OCI-LY1 (cell line): ENCODE results near the gene CXCL17.
"Not testable (repeated sequence)": the region's sequence is repeated elsewhere in the genome, so short reads cannot be mapped to it uniquely, and the experiment has no call there.

ENCODE experiments used
- H2AFZ ChIP-seq: fragments of 200-600 bp; sonication (generic), shearing (Covaris generic); 2 replicates; pipeline ENCODE4 v1.6.0; 2014; ENCODE audit warnings: antibody characterized with exemption, mild to moderate bottlenecking, low read length
- H3F3A ChIP-seq: fragments of 200-600 bp; sonication (generic), shearing (Covaris generic); 2 replicates; pipeline ENCODE4 v1.6.0; 2014; ENCODE audit warnings: mild to moderate bottlenecking, antibody characterized with exemption, low read length, moderate library complexity; ENCODE audit not compliant: insufficient read depth
- H3K27ac ChIP-seq: fragments of 200-600 bp; sonication (generic); 2 replicates; pipeline ENCODE4 v1.5.1; 2014; ENCODE audit warnings: low read length, mixed run types, mild to moderate bottlenecking, low read depth; ENCODE audit not compliant: poor library complexity, severe bottlenecking
- H3K27me3 ChIP-seq: fragments of 200-600 bp; sonication (generic); 2 replicates; pipeline ENCODE4 v1.6.0; 2014; ENCODE audit warnings: antibody characterized with exemption, mild to moderate bottlenecking, low read length, moderate library complexity; ENCODE audit not compliant: insufficient read depth
- H3K36me3 ChIP-seq: fragments of 200-600 bp; sonication (generic); 2 replicates; pipeline ENCODE4 v1.6.1; 2014; ENCODE audit warnings: mild to moderate bottlenecking, antibody characterized with exemption, low read length, moderate library complexity, mixed read lengths; ENCODE audit not compliant: insufficient read depth
- H3K4me1 ChIP-seq: fragments of 200-600 bp; sonication (generic); 2 replicates; pipeline ENCODE4 v1.5.1; 2014; ENCODE audit warnings: mild to moderate bottlenecking, low read length, moderate library complexity; ENCODE audit not compliant: insufficient read depth, severe bottlenecking
- H3K4me2 ChIP-seq: fragments of 200-600 bp; sonication (generic), shearing (Covaris generic); 2 replicates; pipeline ENCODE4 v1.6.1; 2014; ENCODE audit warnings: low read length
- H3K4me3 ChIP-seq: fragments of 200-600 bp; sonication (generic); 2 replicates; pipeline ENCODE4 v1.5.1; 2014; ENCODE audit warnings: low read length, low read depth, mild to moderate bottlenecking, mixed read lengths; ENCODE audit not compliant: poor library complexity, severe bottlenecking
- H3K79me2 ChIP-seq: fragments of 200-600 bp; shearing (Covaris generic); 2 replicates; pipeline ENCODE4 v1.6.1; 2016; ENCODE audit warnings: mixed run types, low read length, mixed read lengths; ENCODE audit not compliant: insufficient read depth
- H3K9ac ChIP-seq: fragments of 200-600 bp; sonication (generic), shearing (Covaris generic); 2 replicates; pipeline ENCODE4 v1.6.1; 2014; ENCODE audit warnings: mild to moderate bottlenecking, low read length, mixed read lengths
- H3K9me2 ChIP-seq: fragments of 200-600 bp; sonication (generic), shearing (Covaris generic); 2 replicates; pipeline ENCODE4 v1.6.1; 2014; ENCODE audit warnings: low read depth, mild to moderate bottlenecking, low read length, mixed read lengths
- H3K9me3 ChIP-seq: fragments of 200-600 bp; shearing (Covaris generic); 2 replicates; pipeline ENCODE4 v1.6.1; 2014; ENCODE audit warnings: low read length, mixed read lengths
- H4K20me1 ChIP-seq: fragments of 200-600 bp; sonication (generic), shearing (Covaris generic); 2 replicates; pipeline ENCODE4 v1.6.0; 2016; ENCODE audit warnings: mild to moderate bottlenecking, low read length; ENCODE audit not compliant: insufficient read depth
- EZH2 ChIP-seq: fragments of 200-600 bp; sonication (generic), shearing (Covaris generic); IDR thresholded peaks from 2 replicates; pipeline ENCODE4 v1.8.0; 2017; ENCODE audit warnings: borderline replicate concordance, mixed run types, mild to moderate bottlenecking, antibody characterized with exemption, low read length, moderate library complexity, mixed read lengths
- TF ChIP-seq, protein P1 (sequence below): fragments of 200-600 bp; sonication (generic), shearing (Covaris generic); IDR thresholded peaks from 2 replicates; pipeline ENCODE4 v1.5.1; 2017; ENCODE audit warnings: mild to moderate bottlenecking, antibody characterized with exemption, low read length, moderate library complexity, mixed read lengths

The CXCL17 gene

DNA sequence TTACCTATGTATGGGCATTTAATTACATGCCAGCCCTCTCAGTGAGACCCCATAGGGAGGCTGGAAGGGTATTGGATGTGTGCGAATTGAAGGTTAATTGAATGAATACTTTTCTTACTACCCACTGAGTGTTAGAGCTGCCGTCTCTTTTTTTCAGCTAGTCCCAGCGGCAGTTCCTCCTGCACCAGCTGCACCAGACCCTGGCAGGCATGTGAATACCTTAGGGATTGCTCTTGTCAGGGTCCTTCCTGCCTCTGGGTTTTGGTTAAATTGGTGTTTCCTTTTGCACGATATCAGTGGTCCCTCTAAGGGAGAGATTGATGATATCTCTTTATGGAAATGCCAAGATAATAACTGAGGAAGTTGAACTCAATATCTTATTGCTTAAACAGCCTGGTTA, 9.8 kb upstream of the CXCL17 start:
- H3K4me2 ChIP-seq: no peak overlapping the region
- no peaks in the 10 kb centered on the region for H4K20me1 ChIP-seq
- TF ChIP-seq, protein P1, sequence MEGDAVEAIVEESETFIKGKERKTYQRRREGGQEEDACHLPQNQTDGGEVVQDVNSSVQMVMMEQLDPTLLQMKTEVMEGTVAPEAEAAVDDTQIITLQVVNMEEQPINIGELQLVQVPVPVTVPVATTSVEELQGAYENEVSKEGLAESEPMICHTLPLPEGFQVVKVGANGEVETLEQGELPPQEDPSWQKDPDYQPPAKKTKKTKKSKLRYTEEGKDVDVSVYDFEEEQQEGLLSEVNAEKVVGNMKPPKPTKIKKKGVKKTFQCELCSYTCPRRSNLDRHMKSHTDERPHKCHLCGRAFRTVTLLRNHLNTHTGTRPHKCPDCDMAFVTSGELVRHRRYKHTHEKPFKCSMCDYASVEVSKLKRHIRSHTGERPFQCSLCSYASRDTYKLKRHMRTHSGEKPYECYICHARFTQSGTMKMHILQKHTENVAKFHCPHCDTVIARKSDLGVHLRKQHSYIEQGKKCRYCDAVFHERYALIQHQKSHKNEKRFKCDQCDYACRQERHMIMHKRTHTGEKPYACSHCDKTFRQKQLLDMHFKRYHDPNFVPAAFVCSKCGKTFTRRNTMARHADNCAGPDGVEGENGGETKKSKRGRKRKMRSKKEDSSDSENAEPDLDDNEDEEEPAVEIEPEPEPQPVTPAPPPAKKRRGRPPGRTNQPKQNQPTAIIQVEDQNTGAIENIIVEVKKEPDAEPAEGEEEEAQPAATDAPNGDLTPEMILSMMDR: no peak
- no peak for TF ChIP-seq EZH2
- no peak overlapping the region for H2AFZ ChIP-seq
- no peaks in the 10 kb centered on the region for H3K27me3 ChIP-seq
- H3K9me2 ChIP-seq: no peaks in the 10 kb centered on the region
- no peaks in the 10 kb centered on the region for H3F3A ChIP-seq
- H3K36me3 ChIP-seq: no peaks in the 10 kb centered on the region
- H3K9ac ChIP-seq: no peak overlapping the region
- H3K9me3 ChIP-seq: no peaks in the 10 kb centered on the region
- no peak overlapping the region for H3K27ac ChIP-seq
- no peak overlapping the region for H3K4me3 ChIP-seq
- H3K4me1 ChIP-seq: peaks cover 9% of the 10 kb centered on the region
- no peaks in the 10 kb centered on the region for H3K79me2 ChIP-seq

DNA sequence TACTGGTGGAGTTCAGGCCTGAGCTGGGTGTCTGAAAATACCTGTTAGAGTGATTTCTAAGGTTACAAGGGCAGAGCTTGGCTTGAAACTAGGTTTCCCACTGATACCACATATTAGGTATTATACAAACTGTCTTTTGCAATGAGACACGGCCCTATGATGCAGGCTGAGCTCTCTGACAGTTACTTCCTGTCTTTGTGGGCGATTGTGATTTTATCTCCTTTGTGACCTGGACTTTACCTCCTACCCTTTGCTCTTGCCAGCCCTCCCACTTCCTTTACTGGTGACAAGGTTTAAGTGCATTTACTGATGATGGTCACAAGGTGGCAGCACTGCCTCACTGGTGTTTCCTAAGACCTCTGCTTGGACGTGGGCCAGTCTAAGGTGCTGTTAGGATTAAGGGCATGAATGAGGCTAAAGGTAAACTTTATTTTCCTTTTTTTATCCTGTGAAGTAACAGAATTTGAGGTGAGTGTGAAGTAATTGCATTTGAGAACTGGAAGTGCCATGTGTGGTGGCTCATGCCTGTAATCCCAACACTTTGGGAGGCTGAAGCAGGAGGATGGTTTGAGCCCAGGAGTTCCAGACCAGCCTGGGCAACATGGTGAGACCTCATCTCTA, 7.7 kb upstream of the CXCL17 start:
- Histone ChIP-seq H3K4me1 (peaks cover 9% of the 10 kb centered on the region), H3K4me3 (no peak overlapping the region), H2AFZ (no peak overlapping the region), H3F3A (no peaks in the 10 kb centered on the region), H3K27ac (no peak overlapping the region), H3K9ac (no peak overlapping the region), H4K20me1 (no peaks in the 10 kb centered on the region), H3K9me3 (no peaks in the 10 kb centered on the region), H3K79me2 (no peaks in the 10 kb centered on the region), H3K36me3 (no peaks in the 10 kb centered on the region), H3K4me2 (no peak overlapping the region), H3K9me2 (no peaks in the 10 kb centered on the region), H3K27me3 (no peaks in the 10 kb centered on the region)
- TF ChIP-seq, protein P1: peak; percentile 88
- no peak for TF ChIP-seq EZH2

DNA sequence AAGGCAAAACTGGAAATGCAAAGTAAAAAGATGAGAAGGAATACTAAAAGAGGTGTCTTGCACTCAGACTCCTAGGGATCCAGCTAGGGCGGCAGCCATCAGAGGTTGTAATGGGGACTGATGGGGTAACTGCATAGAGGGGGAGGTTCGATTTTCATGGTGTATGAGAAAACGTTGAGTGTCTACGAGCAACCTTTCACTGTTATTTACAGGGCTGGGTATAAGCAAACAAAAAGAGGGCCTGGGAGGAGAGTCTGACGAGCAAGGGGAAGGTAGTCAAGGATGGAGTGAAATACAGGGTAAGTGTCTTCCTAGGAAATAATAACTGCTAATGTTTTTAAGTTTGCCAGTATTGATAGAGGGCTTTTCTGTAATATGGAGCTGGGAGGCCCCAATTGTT, 5.6 kb upstream of the CXCL17 start:
- not testable (repeated sequence) for H2AFZ ChIP-seq, H3K27ac ChIP-seq, H3K27me3 ChIP-seq, H3K4me2 ChIP-seq, H3K4me1 ChIP-seq, H3F3A ChIP-seq, H3K9me3 ChIP-seq, H3K9ac ChIP-seq, H3K79me2 ChIP-seq, H4K20me1 ChIP-seq, H3K36me3 ChIP-seq, H3K4me3 ChIP-seq, H3K9me2 ChIP-seq

DNA sequence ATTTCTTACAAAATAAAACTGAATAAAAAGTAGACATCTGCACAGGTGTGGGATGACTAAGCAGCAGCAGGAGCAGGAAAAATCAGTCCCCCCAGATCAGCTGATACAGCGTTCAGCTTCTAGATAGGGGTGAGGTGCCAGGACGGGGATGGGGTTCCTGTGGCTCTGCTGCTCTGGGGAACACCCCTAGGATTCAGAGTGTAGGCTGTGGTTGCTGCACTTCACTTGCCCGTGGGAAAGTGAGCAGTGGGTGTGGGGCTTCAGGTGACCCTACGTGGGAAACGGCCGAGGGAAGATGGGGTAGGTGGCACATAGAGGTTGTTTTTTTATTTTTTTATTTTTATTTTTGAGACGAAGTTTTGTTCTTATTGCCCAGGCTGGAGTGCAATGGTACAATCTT, 3.2 kb upstream of the CXCL17 start:
- H3K27me3 ChIP-seq: no peaks in the 10 kb centered on the region

More for the DNA sequence above, 3.2 kb upstream of the CXCL17 start:
- Histone ChIP-seq H3K9ac (no peak overlapping the region), H3K36me3 (no peaks in the 10 kb centered on the region), H3K9me2 (no peaks in the 10 kb centered on the region), H4K20me1 (no peaks in the 10 kb centered on the region), H3K4me2 (no peak overlapping the region), H3K9me3 (no peaks in the 10 kb centered on the region), H3F3A (no peaks in the 10 kb centered on the region), H3K4me1 (no peaks in the 10 kb centered on the region), H2AFZ (no peak overlapping the region), H3K4me3 (no peak overlapping the region), H3K79me2 (no peaks in the 10 kb centered on the region), H3K27ac (no peak overlapping the region)
- TF ChIP-seq, protein P1: no peak
- no peak for TF ChIP-seq EZH2
